Right lobe of liver (tissue), 6 donors: Measurements from ENCODE around the gene NEURL1. TPM values are rescaled to one million over a fixed set of nuclear protein-coding genes. Genes with fewer than 3 reads are reported as not detected.

ENCODE experiments used
- ATAC-seq, 4 donors: fragments of 200-7000 bp; cut with Tn5 transposase; one replicate each; pipeline ENCODE4 v1.9.1; 2020; ENCODE audit warnings: mild to moderate bottlenecking in 4 of 4, moderate library complexity in 4 of 4
- DNase-seq, 3 donors: peaks; one replicate each; pipeline ENCODE4 v3.0.0-alpha.2; 2020
- H3K27ac ChIP-seq, 3 donors: fragments of 200-600 bp; one replicate each; pipeline ENCODE4 v1.8.0; 2022
- H3K27me3 ChIP-seq, 2 donors: fragments of 200-600 bp; one replicate each; pipeline ENCODE4 v1.8.0; 2022
- H3K36me3 ChIP-seq, 4 donors: fragments of 200-600 bp; sonication (generic) in 1 of 4; one replicate each; pipeline versions ENCODE4 v1.5.1 to v1.8.0; 2017 to 2022; ENCODE audit warnings: control low read depth in 1 of 4
- H3K4me1 ChIP-seq, 4 donors: fragments of 200-600 bp; sonication (generic) in 1 of 4; one replicate each; pipeline versions ENCODE4 v1.5.1 to v1.8.0; 2017 to 2022; ENCODE audit warnings: control low read depth in 1 of 4
- H3K4me3 ChIP-seq, 3 donors: fragments of 200-600 bp; one replicate each; pipeline ENCODE4 v1.8.0; 2022
- H3K9me3 ChIP-seq, 4 donors: fragments of 200-600 bp; sonication (generic) in 1 of 4; one replicate each; pipeline versions ENCODE4 v1.5.1 to v1.8.0; 2017 to 2022; ENCODE audit warnings: control low read depth in 1 of 4
- POLR2A ChIP-seq: fragments of 450-650 bp; IDR thresholded peaks from one replicate; pipeline ENCODE4 v1.6.1; 2017; ENCODE audit warnings: antibody characterized with exemption, mild to moderate bottlenecking
- WGBS: methylation state at CpG from one replicate; pipeline ENCODE4 v1.1.6; 2018; ENCODE audit warnings: low coverage, low lambda C conversion rate; ENCODE audit not compliant: insufficient coverage; ENCODE audit errors: missing lambda C conversion rate; 5-methylcytosine and 5-hydroxymethylcytosine counted together
- intact Hi-C, 2 donors: fragments of 100-400 bp; cut with DNase I; formaldehyde crosslinking; loops; one replicate each; pipeline versions ENCODE4 v1.11.2 to v1.14.1; 2022
- total RNA-seq, 6 experiments: library from RNA; depleted of rRNA in 2 of 6; stranded (reverse); fragments of >200 nt in 2 of 6; fragmentation: NEBNext Ultra II Directional in 3 of 6; extraction: Animal tissue kit (Norgen Biotek cat#: 25700) in 3 of 6; gene quantifications; one replicate each; pipeline versions ENCODE4 v1.1.0 to v1.2.4, GENCODE V29; 2016 to 2023
- TF ChIP-seq, protein P1 (sequence below), 4 donors: fragments of 200-600 bp in 3 of 4; fragments of 450-650 bp in 1 of 4; IDR thresholded peaks; one replicate each; pipeline versions ENCODE4 v1.5.1 to v1.8.0; 2016 to 2022; ENCODE audit warnings: antibody characterized with exemption in 4 of 4, mild to moderate bottlenecking in 2 of 4
- donor health status: DM: no; HTN: yes; CAD: no.
- donor health status: DM: no; HTN: no; CAD: no.
- donor health status: DM: no; HTN: no; CAD: no.
- donor health status: DM: no; HTN: yes; CAD: no.
- donor health status: DM: no; HTN: yes; CAD: no.

Gene NEURL1
- total RNA-seq, 6 experiments from 2014 or later: 0.10 to 1.6 (median 0.83) TPM; not detected in 1

- no peaks in the 10 kb centered on the region for H3K27me3 ChIP-seq
- peaks cover 0 to 53% (median 29%) of the 10 kb centered on the region in 4 donors for H3K4me1 ChIP-seq
- WGBS: 33% methylated on average over 5 of the region's 20 CpGs
Observed at GRCh38 chr10:103616705-103617601, 123.4 kb downstream of the NEURL1 start.

DNA sequence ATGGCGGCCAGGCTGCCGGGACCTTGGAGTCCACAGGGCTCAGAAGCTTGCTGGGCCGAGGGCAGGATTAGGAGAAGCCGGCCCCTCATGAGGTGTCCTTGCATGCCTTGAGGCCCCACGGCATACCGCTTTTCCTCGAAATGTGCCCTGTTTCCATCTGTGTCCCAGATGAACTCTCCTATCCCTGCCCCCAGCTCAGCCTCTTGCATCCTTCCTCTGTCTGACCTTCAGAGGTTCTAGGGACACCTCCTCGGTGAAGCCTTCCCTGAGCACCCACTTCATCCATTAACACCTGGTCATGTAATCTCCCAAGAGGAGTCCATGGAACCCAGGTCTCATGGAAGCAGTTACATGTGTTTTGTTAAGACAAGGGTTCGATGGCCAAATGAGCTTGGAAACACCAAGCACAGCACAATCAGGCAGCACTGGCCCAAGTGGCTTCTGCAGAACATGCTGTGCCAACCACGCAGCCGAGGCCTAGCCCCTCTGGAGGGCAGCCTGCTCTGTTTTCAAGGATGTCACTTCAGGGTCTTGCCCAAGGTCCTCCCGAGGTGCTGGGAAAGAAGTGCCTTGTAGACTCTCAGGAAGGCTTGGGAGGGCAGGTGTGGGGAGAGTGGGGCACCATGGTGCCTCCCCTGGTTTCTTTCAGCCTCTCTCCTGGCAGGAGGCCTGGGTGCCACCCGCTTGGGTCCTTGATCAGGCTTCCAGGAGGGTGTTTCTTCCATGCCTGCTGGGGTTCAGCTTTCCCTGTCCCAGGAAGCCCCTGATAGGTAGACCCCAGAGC, 124.3 kb downstream of the NEURL1 start:
- peak overlapping the region in 2 of 3 donors; percentile 36 to 74 for H3K27ac ChIP-seq
- TF ChIP-seq, protein P1, sequence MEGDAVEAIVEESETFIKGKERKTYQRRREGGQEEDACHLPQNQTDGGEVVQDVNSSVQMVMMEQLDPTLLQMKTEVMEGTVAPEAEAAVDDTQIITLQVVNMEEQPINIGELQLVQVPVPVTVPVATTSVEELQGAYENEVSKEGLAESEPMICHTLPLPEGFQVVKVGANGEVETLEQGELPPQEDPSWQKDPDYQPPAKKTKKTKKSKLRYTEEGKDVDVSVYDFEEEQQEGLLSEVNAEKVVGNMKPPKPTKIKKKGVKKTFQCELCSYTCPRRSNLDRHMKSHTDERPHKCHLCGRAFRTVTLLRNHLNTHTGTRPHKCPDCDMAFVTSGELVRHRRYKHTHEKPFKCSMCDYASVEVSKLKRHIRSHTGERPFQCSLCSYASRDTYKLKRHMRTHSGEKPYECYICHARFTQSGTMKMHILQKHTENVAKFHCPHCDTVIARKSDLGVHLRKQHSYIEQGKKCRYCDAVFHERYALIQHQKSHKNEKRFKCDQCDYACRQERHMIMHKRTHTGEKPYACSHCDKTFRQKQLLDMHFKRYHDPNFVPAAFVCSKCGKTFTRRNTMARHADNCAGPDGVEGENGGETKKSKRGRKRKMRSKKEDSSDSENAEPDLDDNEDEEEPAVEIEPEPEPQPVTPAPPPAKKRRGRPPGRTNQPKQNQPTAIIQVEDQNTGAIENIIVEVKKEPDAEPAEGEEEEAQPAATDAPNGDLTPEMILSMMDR (IDR thresholded peaks at IDR 0.05): no peak
- TF ChIP-seq POLR2A: no peak
- intact Hi-C loops: no loop called here

More at GRCh38 chr10:103616705-103617601, 123.4 kb downstream of the NEURL1 start:
- TF ChIP-seq, protein P1 (IDR thresholded peaks at IDR 0.05): no peak
- TF ChIP-seq POLR2A: no peak
- H3K4me3 ChIP-seq: no peak overlapping the region
- H3K36me3 ChIP-seq: peaks cover 0 to 19% (median 3%) of the 10 kb centered on the region in 4 donors
- H3K27ac ChIP-seq: peak overlapping the region in 2 of 3 donors; percentile 36 to 74
- ATAC-seq (peak; percentile 85 to 90 (median 90)), DNase-seq (peak; percentile 67 to 92 (median 91))
- no peaks in the 10 kb centered on the region for H3K9me3 ChIP-seq
- intact Hi-C loops: no loop called here

DNA sequence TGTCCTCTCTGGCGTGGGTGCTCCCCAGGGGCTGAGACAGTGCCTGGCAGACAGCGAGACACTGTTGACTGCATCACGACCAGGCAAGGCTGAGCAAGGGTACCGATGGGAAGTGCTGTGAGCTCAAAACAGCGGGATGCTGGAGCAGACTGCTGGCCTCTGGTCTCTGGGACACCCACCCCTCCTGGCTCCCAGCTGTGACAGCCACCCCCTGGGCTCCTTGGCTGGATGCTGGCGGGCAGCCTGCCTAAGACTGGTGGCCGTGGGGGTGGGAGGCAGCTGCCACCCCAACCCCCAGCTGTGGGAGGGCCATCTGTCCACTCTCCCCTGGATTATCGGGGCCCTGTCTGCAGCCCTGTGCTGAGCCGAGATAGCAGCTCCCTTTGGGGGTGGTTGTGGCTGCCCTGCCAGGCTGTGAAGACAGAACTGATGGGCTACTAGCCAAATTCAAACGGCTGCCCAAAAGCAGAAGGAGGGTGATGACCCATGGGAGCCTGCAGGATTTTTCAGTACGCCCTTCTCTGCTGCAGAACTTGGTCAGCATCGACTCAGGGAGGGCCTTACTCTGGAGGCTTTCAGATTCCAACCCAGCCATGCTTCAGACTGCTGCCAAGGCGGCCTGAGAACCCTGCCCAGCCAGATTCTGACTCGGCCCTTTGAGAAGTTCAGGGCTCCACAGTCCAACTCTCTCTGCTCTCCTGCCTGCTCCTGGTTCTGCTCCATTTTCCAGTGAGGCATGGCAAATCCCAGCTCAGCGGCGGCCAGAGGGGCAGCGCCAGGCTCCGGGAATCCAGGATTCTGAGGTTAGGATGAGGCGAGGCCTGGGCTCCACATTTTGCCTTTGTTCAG, 125.3 kb downstream of the NEURL1 start:
- Histone ChIP-seq H3K4me3 (no peak overlapping the region), H3K4me1 (peaks cover 0 to 53% (median 29%) of the 10 kb centered on the region in 4 donors), H3K27ac (peak overlapping the region in 1 of 3 donors; percentile 74), H3K9me3 (no peaks in the 10 kb centered on the region), H3K27me3 (no peaks in the 10 kb centered on the region), H3K36me3 (peaks cover 0 to 6% (median under 1%) of the 10 kb centered on the region in 4 donors)
- DNase-seq (peak in 2 of 3 donors; percentile 71), ATAC-seq (peak; percentile 20 to 51 (median 37))
- 27% methylated on average over 2 of the region's 19 CpGs for WGBS
- intact Hi-C loops: no loop called here
- TF ChIP-seq, protein P1 (IDR thresholded peaks at IDR 0.05): no peak
- TF ChIP-seq POLR2A: no peak

More for the DNA sequence above, 124.3 kb downstream of the NEURL1 start:
- DNase-seq (no peak), ATAC-seq (no peak)
- 76% methylated on average over 2 of the region's 13 CpGs for WGBS
- H3K4me1 ChIP-seq: peaks cover 0 to 53% (median 29%) of the 10 kb centered on the region in 4 donors
- H3K9me3 ChIP-seq: no peaks in the 10 kb centered on the region
- peaks cover 0 to 11% (median 3%) of the 10 kb centered on the region in 4 donors for H3K36me3 ChIP-seq
- no peaks in the 10 kb centered on the region for H3K27me3 ChIP-seq
- H3K4me3 ChIP-seq: no peak overlapping the region
